ENCODE data around the gene MRM2.

Gene MRM2

GRCh38 chr7:2266911-2267310 lies 24.9 kb upstream of the MRM2 start:
- TF ChIP-seq CTCF (conservative IDR thresholded peaks at IDR 0.05), result no peak
- no peak overlapping the region for H3K27ac ChIP-seq

GRCh38 chr7:2264158-2264557 lies 22.2 kb upstream of the MRM2 start:
- TF ChIP-seq CTCF (conservative IDR thresholded peaks at IDR 0.05), result no peak
- H3K27ac ChIP-seq, result no peak overlapping the region

GRCh38 chr7:2263176-2263575 lies 21.2 kb upstream of the MRM2 start:
- no peak for TF ChIP-seq CTCF (conservative IDR thresholded peaks at IDR 0.05)
- no peak overlapping the region for H3K27ac ChIP-seq

GRCh38 chr7:2261611-2262010 lies 19.6 kb upstream of the MRM2 start:
- TF ChIP-seq CTCF (conservative IDR thresholded peaks at IDR 0.05), result no peak
- H3K27ac ChIP-seq, result peak overlapping the region; percentile 21; the same call in 1 of the 2 replicates

- no peak for TF ChIP-seq CTCF (conservative IDR thresholded peaks at IDR 0.05)
- peak overlapping the region; percentile 21; the same call in 1 of the 2 replicates for H3K27ac ChIP-seq
Measured at GRCh38 chr7:2260820-2261219, 18.8 kb upstream of the MRM2 start.

- no peak for TF ChIP-seq CTCF (conservative IDR thresholded peaks at IDR 0.05)
- no peak overlapping the region for H3K27ac ChIP-seq
Measured at GRCh38 chr7:2259480-2259879, 17.5 kb upstream of the MRM2 start.

- no peak overlapping the region for H3K27ac ChIP-seq
- no peak for TF ChIP-seq CTCF (conservative IDR thresholded peaks at IDR 0.05)
Measured at GRCh38 chr7:2258661-2259365, 16.8 kb upstream of the MRM2 start.
